NB4 (cell line): Measurements from ENCODE around the gene CWC27.

Experiments
- DNase-seq: peaks from one replicate; pipeline ENCODE4 v3.0.0; 2010; ENCODE audit warnings: low read depth
- H3K4me3 ChIP-seq: one replicate; pipeline ENCODE4 v1.5.1; 2011; ENCODE audit warnings: mild to moderate bottlenecking, low read depth, low read length, moderate library complexity
- MYC ChIP-seq: IDR thresholded peaks from 2 replicates; pipeline ENCODE4 v1.6.1; 2011; ENCODE audit warnings: low read depth, low read length
- POLR2A ChIP-seq: IDR thresholded peaks from 2 replicates; pipeline ENCODE4 v1.6.1; 2011; ENCODE audit warnings: mild to moderate bottlenecking; ENCODE audit not compliant: insufficient read length; ENCODE audit errors: extremely low read depth
- TF ChIP-seq, protein P1 (sequence below): IDR thresholded peaks from 2 replicates; pipeline ENCODE4 v1.6.1; 2011; ENCODE audit warnings: low read depth, low read length
- TF ChIP-seq, protein P2 (sequence below): IDR thresholded peaks from one replicate; pipeline ENCODE4 v1.5.1; 2012; ENCODE audit warnings: low read depth, low read length

CWC27 gene

DNA sequence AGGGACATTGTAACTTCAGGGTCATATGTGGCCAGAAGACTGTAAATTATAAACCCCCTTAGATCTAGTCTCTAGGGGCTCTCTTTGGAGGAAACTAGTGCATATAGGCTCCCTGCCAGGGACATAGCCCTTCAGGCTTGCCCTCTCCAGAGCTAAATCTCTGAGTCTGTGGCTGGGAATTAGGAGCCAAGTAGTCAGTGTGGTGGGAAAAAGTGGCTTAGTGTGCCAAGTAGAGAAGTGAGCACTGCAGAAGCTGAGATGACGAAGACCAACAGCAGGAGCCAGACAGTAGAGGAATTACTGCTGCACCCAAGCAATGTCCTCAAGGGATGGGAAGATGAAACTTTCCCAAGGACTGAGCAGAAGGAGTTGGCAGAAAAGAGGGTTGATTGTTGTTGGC lies 71.2 kb downstream of the CWC27 start:
- H3K4me3 ChIP-seq, result no peak overlapping the region
- TF ChIP-seq MYC (no peak), POLR2A (no peak)
- TF ChIP-seq, protein P1, sequence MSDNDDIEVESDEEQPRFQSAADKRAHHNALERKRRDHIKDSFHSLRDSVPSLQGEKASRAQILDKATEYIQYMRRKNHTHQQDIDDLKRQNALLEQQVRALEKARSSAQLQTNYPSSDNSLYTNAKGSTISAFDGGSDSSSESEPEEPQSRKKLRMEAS, result no peak
- TF ChIP-seq, protein P2, sequence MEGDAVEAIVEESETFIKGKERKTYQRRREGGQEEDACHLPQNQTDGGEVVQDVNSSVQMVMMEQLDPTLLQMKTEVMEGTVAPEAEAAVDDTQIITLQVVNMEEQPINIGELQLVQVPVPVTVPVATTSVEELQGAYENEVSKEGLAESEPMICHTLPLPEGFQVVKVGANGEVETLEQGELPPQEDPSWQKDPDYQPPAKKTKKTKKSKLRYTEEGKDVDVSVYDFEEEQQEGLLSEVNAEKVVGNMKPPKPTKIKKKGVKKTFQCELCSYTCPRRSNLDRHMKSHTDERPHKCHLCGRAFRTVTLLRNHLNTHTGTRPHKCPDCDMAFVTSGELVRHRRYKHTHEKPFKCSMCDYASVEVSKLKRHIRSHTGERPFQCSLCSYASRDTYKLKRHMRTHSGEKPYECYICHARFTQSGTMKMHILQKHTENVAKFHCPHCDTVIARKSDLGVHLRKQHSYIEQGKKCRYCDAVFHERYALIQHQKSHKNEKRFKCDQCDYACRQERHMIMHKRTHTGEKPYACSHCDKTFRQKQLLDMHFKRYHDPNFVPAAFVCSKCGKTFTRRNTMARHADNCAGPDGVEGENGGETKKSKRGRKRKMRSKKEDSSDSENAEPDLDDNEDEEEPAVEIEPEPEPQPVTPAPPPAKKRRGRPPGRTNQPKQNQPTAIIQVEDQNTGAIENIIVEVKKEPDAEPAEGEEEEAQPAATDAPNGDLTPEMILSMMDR, result no peak
- DNase-seq, result no peak

DNA sequence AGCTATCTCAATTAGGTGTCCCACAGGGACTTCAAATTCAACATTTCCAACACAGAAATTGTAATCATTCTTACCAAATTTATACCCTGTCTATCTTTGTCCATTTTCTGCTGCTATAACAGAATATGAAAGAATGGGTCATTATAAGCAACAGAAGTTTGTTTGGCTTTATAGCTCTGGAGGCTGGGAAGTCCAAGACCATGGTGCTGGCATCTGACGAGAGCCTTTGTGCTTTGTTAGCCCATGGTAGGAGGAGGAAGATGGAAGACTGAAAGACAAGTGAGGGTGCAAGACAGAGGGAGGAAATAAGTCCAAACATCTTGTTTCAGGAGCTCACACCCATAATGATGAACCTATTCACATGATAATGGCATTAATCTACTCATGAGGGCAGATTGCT lies 72.2 kb downstream of the CWC27 start:
- H3K4me3 ChIP-seq, result no peak overlapping the region
- TF ChIP-seq POLR2A (no peak), MYC (no peak)
- TF ChIP-seq, protein P1, result no peak
- DNase-seq, result no peak

DNA sequence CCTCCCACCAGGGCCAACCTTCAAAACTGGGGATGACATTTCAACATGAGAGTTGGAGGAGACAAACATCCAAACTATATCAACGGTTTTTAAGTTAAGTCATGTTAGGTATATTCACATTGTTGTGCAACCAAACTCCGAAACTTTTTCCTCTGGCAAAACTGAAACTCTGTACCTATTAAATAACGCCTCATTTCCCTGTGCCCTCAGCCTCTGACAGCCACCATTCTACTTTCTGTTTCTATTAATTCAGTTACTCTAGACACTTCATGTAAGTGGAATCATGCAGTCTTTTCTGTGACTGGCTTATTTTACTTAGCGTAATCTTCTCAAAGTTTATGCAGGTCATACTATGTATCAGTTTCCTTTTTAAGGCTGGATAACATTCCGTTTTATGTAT lies 85.0 kb downstream of the CWC27 start:
- TF ChIP-seq, protein P2, result no peak
- TF ChIP-seq, protein P1, result no peak
- TF ChIP-seq MYC (no peak), POLR2A (no peak)
- no peak overlapping the region for H3K4me3 ChIP-seq
- no peak for DNase-seq

DNA sequence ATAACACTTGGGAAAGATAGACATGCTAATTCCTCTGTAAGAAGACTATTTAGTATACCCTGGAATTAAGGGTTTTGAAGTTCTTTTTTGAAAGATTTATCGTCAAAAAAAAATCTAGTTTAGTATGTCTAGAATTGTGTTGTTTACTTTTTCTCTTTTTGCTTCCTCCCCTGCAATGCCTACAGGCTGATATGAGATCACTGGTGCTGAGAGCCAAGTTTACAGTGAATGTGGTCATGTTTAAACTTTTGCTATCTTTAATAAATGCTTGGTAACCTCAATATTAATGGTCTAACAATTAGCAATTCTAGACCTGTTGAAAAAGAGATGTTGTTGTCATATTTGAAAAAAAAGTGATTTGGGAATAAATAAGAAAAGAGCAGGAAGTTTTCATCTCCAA lies 86.1 kb downstream of the CWC27 start:
- no peak overlapping the region for H3K4me3 ChIP-seq
- TF ChIP-seq MYC (no peak), POLR2A (no peak)
- TF ChIP-seq, protein P1, result no peak
- TF ChIP-seq, protein P2, result no peak
- no peak for DNase-seq

DNA sequence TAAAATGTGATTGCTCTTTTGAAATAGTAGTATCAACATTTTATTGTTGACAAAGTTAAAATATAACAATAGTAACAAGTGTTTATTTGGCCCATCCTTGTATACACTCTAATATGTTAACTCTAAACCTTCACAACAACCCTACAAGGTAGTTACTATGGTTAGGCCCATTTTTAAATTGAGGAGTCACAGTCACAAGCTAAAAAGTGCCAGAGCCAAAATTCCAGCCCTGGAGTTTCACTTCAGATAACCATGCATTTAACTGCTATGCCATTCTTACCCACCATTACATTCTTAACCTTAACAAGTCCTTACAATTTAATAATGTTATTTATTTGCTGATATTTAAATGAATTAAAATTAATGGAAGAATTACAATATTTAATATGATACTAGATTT lies 91.2 kb downstream of the CWC27 start:
- no peak for DNase-seq
- TF ChIP-seq, protein P1, result no peak
- no peak for TF ChIP-seq POLR2A
- no peak for TF ChIP-seq MYC
- TF ChIP-seq, protein P2, result no peak

DNA sequence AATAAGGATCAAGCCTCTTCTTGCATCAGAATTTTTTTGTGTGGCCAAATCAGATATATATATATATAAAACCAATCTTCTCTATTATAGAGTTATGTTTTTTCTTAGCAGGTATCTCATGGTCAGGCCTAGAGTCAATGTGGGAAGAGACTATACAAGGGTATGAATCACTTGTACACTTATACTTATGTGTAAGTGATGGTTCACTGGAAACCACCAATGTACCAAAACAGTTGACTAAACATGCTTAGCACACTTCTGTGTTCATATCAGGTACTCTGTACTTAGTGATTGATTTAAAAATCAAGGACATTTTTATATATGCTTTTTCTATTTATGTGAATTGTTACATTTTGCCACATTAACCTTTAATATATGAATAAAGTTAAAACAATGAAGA lies 92.6 kb downstream of the CWC27 start:
- TF ChIP-seq, protein P2, result no peak
- TF ChIP-seq POLR2A, result no peak
- no peak for TF ChIP-seq MYC
- TF ChIP-seq, protein P1, result no peak
- no peak for DNase-seq
- no peak overlapping the region for H3K4me3 ChIP-seq

More for the DNA sequence above, 91.2 kb downstream of the CWC27 start:
- no peak overlapping the region for H3K4me3 ChIP-seq
